SW480 (cell line): ENCODE measurements around the gene CLN5.
"Not testable (repeated sequence)": the region's sequence is repeated elsewhere in the genome, so short reads cannot be mapped to it uniquely, and the experiment has no call there.

ENCODE experiments used
- DNase-seq: peaks from one replicate; pipeline ENCODE4 v3.0.0-alpha.2; 2016; ENCODE audit warnings: low spot score

Gene CLN5

GRCh38 chr13:76975863-76976262, 16.0 kb upstream of the CLN5 start:
- DNase-seq = no peak

- DNase-seq = no peak
Measured at GRCh38 chr13:76976490-76976889, 15.4 kb upstream of the CLN5 start.

GRCh38 chr13:76976929-76977328, 15.0 kb upstream of the CLN5 start:
- DNase-seq = no peak

GRCh38 chr13:76980075-76980718, 11.7 kb upstream of the CLN5 start:
- DNase-seq = peak; percentile 44

GRCh38 chr13:76982061-76982460, 9.8 kb upstream of the CLN5 start:
- no peak for DNase-seq

DNA sequence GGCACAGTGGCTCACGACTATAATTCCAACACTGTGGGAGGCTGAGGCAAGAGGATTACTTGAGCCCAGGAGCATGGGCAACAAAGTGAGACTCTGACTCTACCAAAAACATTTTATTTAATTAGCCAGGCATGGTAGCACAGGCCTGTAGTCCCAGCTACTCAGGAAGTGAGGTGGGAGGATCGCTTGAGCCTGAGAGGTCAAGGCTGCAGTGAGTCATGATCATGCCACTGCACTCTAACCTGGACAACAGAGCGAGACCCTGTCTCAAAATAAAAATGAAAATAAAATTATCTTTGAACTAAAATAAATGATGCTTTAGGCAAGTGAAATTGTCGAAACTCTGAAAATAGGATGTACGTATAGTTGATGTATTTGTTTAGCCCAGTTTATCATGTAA, 8.2 kb upstream of the CLN5 start:
- no peak for DNase-seq

GRCh38 chr13:76991432-76991795, 467 bp upstream of the CLN5 start:
- DNase-seq = peak; percentile 46

GRCh38 chr13:76992548-76993001, 694 bp downstream of the CLN5 start:
- peak; percentile 27 for DNase-seq

- DNase-seq = no peak
Measured at GRCh38 chr13:76993021-76993420, 1.1 kb downstream of the CLN5 start.

DNA sequence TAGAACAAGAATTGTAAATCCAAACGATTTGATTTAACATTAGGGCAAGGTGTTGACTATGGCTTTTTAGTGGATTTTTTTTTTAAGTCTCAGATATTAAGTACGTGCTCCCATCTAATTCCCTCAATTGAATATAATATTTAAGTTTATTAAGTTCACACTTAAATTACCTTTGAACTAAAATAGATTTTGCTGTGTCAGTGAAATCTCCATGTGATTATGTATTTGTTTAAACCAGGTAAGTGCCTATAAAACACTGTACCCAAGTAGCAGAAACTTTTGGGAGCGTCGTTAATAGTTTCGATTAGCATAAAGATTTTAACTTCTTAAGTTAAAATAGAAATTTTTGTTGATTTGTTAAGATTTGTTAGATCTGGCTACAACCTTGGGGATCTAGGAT, 1.6 kb downstream of the CLN5 start:
- no peak for DNase-seq

GRCh38 chr13:76994281-76994680, 2.4 kb downstream of the CLN5 start:
- no peak for DNase-seq

GRCh38 chr13:77000475-77000874, 8.6 kb downstream of the CLN5 start:
- DNase-seq = no peak

DNA sequence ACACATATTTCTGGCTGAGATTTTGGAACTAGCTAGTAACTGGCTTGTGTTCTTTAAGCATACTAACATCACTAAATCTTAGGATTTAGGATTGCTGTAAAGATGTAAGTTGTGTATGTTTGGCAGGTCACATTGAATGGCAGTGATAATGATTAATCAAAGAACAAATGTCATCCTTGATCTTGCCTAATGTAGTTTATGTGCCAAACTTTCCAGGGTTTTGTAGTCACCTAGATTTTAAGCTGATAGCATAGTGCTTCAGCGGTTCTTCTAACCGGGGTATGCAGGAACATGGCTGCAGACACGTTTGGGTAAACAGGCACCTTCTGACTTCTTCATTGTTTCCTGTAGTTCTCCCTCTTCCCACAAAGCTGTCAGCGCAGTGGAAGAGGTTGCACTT, 9.7 kb downstream of the CLN5 start:
- no peak for DNase-seq

- DNase-seq = no peak
Measured at GRCh38 chr13:77001963-77002587, 10.2 kb downstream of the CLN5 start.

- peak; percentile 18 for DNase-seq
Measured at GRCh38 chr13:77002590-77003190, 10.8 kb downstream of the CLN5 start.

DNA sequence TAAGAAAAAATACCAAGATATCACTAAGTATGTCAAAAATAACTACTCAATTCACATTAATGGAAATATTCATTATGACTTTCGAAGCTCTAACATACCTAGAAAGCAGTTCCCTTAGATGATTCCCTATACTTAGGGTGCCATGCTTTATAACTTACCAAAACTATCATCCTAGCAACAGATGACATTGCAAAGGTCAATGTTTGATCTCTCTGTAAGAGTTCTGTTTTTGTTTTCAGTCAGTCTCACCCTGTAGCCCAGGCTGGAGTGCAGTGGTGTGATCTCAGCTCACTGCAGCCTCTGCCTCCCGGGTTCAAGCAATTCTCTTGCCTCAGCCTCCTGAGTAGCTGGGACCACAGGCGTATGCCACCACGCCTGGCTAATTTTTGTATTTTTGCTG, 16.5 kb downstream of the CLN5 start:
- not testable (repeated sequence) for DNase-seq

- DNase-seq = no peak
Measured at GRCh38 chr13:77009011-77009410, 17.1 kb downstream of the CLN5 start.

- DNase-seq = not testable (repeated sequence)
Measured at GRCh38 chr13:77009719-77010118, 17.8 kb downstream of the CLN5 start.

DNA sequence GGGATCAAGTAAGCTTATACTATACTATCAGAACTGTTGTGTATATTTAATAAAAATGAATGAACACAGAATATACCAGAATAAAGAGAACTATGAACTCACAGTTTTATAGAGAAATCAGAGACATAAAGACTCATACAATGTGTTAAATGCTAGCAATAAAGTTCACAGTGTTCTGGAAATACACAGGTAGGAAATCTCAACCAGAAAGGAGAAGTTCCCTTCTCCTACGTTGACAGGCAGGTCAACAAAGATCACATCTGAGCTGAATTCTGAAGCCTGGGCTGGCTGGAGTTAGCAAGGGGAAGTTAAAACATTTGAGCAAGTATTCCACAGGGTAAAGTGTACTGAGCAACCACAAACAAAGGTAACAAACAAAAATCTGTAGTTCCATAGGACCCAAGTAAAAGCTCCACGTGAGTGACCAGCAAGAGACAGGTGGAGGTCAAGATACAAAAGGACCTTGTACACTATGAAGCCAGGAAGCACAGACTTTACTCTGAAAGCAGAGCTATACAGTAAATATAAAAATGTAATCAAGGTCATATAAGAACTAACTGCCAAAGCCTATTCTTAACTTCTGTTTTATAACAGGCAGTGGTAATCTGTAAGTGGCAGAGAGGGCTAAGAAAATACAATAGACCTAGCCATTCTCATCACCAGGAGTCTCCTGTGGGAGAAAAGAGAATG, 22.1 kb downstream of the CLN5 start:
- no peak for DNase-seq

- DNase-seq = no peak
Measured at GRCh38 chr13:77014906-77015685, 23.2 kb downstream of the CLN5 start.

DNA sequence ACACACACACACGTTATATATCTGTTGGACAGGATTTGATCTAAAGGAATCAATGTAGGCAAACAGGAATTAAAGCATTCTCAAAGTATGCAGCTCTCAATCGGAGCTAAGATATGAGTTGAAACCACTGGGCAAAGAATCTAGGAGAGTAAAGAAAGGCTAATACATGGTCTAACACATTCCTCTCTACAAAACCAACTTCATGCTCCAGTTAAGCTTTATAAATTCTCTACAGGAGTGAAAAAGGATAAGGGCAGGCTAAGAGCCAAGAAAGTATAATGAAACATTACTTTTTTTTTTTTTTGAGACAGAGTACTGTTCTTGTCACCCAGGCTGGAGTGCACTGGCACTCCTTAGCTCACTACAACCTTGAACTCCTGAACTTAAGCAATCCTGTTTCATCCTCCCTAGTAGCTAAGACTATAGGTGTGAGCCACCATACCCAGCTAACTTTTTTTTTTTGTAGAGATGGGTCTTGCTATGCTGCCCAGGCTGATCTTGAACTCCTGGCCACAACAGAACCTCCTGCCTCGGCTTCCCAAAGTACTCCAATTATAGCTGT, 24.5 kb downstream of the CLN5 start:
- no peak for DNase-seq
